ENCODE data around the gene ALK. TPM values are rescaled to one million over a fixed set of nuclear protein-coding genes. Genes with fewer than 3 reads are reported as not detected.

Gene ALK
- total RNA-seq, 2 donors from 2014 or later: under 0.01 to 0.26 TPM

DNA sequence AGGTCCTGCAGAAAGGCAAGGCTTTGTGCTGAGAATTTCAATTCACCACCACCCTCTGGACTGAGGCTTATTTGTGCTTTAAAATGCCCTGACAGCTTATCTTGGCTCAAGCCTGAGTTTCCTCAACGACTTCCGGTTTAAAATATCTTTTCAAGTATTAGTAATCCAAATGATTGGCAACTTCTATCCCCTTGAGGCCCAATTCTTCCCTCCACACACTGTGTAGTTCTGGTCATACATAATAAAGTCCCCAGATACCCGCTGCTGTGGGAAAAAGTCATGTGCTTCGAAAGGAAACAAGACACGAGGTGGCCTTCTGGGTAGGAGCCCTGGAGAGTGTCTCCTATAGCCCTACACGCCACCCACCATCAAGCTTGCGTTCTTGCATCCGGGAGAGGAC is 393.4 kb downstream of the ALK start:
- no peak overlapping the region for H3K27ac ChIP-seq
- no peak overlapping the region for H3K4me3 ChIP-seq
- no peaks in the 10 kb centered on the region for H3K36me3 ChIP-seq (replicated peaks in 1 of 2; ENCODE audit: insufficient read depth in 1 of 2, low read depth in 2 of 2)
- ATAC-seq (no peak), DNase-seq (no peak)
- TF ChIP-seq, protein P1, sequence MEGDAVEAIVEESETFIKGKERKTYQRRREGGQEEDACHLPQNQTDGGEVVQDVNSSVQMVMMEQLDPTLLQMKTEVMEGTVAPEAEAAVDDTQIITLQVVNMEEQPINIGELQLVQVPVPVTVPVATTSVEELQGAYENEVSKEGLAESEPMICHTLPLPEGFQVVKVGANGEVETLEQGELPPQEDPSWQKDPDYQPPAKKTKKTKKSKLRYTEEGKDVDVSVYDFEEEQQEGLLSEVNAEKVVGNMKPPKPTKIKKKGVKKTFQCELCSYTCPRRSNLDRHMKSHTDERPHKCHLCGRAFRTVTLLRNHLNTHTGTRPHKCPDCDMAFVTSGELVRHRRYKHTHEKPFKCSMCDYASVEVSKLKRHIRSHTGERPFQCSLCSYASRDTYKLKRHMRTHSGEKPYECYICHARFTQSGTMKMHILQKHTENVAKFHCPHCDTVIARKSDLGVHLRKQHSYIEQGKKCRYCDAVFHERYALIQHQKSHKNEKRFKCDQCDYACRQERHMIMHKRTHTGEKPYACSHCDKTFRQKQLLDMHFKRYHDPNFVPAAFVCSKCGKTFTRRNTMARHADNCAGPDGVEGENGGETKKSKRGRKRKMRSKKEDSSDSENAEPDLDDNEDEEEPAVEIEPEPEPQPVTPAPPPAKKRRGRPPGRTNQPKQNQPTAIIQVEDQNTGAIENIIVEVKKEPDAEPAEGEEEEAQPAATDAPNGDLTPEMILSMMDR (IDR thresholded peaks at IDR 0.05): no peak
- TF ChIP-seq POLR2A (IDR thresholded peaks at IDR 0.05): no peak
- H3K27me3 ChIP-seq: no peaks in the 10 kb centered on the region
- peaks cover 10% of the 10 kb centered on the region for H3K4me1 ChIP-seq
- 78 to 84% methylated on average over 8 of the region's 8 CpGs for WGBS, 2 donors
- intact Hi-C loops (cut with DNase I): no loop called here
- H3K9me3 ChIP-seq: no peaks in the 10 kb centered on the region

DNA sequence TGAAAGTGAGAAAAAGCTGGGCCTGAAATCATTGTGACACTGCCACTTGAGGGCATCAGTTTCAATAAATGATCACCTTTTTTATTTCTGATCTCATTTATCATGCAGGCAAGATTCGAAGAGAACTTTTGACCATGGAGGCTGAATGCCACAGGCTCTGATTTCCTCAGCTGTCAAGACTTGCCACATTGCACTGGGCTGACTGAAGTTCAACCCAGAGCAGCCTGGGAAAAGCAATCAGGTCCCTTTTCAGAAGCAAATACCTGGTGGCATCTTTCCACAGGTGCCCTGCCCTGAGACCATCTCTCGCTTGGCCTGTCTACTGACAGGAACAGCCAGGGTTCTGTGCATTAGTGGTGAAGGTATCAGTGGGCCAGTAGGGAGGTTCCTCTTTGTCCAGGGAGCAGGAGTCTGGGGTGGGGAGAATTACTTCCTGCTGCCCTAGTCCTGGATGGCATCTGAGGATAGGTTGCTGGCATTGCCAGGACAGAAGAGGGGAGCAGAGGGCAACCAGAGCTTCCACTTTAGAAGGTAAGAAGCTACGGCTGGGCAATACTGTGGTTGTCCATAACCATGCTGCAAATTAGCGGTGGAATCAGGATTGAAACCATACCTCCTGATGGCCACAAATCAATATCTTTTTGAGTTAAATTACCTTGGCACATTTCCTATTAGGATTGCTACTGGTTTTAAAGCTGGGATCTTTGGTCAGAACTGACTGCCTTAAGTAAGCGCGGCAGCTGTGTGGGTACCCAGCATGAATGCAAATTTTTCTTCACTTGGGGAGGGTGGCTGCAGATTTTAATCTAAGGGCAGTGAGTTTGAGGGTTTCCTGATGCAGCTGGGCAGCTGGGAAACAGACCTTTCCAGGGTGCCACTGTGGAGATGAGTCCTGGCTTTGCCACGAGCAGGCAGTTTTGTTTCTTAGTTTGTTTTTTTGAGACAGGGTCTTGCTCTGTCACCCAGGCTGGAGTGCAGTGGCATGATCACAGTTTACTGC is 394.5 kb downstream of the ALK start:
- no peak overlapping the region for H3K4me3 ChIP-seq
- no peak overlapping the region for H3K27ac ChIP-seq
- no peak for TF ChIP-seq POLR2A (IDR thresholded peaks at IDR 0.05)
- TF ChIP-seq, protein P1 (IDR thresholded peaks at IDR 0.05): no peak
- H3K36me3 ChIP-seq (replicated peaks in 1 of 2; ENCODE audit: insufficient read depth in 1 of 2, low read depth in 2 of 2): no peaks in the 10 kb centered on the region
- intact Hi-C loops (cut with DNase I): no loop called here
- no peaks in the 10 kb centered on the region for H3K4me1 ChIP-seq
- no peaks in the 10 kb centered on the region for H3K9me3 ChIP-seq
- H3K27me3 ChIP-seq: no peaks in the 10 kb centered on the region
- ATAC-seq (no peak), DNase-seq (no peak)
- 82 to 85% methylated on average over 6 to 7 of the region's 7 CpGs for WGBS, 2 donors

DNA sequence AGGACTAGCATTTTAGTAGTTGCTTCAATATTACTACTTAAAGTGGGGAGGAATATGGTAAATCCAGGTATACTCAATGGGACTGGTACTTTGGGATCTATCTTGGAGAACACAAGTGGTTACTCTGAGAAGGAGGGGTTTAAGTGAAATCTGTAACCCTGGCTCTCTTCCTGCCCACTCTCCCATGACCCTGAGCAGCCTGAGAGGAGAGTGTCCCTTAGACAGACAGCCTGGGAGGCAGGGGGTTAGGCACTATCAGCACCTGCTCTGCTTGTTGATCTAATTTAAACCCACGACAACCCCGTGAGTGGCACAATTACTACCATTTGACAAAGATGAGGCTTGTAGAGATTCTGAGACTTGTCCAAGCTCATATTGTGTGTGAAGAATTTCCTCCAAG is 395.5 kb downstream of the ALK start:
- no peaks in the 10 kb centered on the region for H3K9me3 ChIP-seq
- no peak for DNase-seq
- H3K4me1 ChIP-seq: no peaks in the 10 kb centered on the region
- TF ChIP-seq, protein P1 (IDR thresholded peaks at IDR 0.05): no peak
- TF ChIP-seq POLR2A (IDR thresholded peaks at IDR 0.05): no peak
- intact Hi-C loops (cut with DNase I): no loop called here
- no peak overlapping the region for H3K27ac ChIP-seq
- H3K27me3 ChIP-seq: no peaks in the 10 kb centered on the region
- 20 to 66% methylated on average over 1 to 2 of the region's 2 CpGs for WGBS, 2 donors
- no peak for ATAC-seq
- H3K36me3 ChIP-seq (replicated peaks in 1 of 2; ENCODE audit: insufficient read depth in 1 of 2, low read depth in 2 of 2): no peaks in the 10 kb centered on the region
- no peak overlapping the region for H3K4me3 ChIP-seq

DNA sequence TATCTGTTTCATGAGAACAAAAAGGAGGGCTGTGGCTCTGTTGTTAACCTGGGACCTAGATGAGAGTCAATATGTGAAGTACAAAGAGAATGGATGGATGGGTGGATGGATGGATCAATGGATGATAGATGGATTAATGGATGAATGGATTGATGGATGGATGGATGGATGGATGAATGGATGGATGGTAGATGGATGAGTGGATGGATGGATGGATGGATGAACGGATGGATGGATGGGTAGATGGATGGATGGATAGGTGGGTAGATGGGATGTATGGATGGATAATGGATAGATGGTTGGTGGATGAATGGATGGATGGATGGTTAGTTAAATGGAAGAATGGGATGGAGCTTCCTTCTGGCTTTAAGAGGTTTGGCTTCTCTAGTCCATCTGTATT is 396.7 kb downstream of the ALK start:
- intact Hi-C loops (cut with DNase I): no loop called here
- no peaks in the 10 kb centered on the region for H3K27me3 ChIP-seq
- no peak for ATAC-seq
- DNase-seq: no peak
- no peaks in the 10 kb centered on the region for H3K9me3 ChIP-seq
- TF ChIP-seq POLR2A (IDR thresholded peaks at IDR 0.05): no peak
- TF ChIP-seq, protein P1 (IDR thresholded peaks at IDR 0.05): no peak
- H3K36me3 ChIP-seq (replicated peaks in 1 of 2; ENCODE audit: insufficient read depth in 1 of 2, low read depth in 2 of 2): no peaks in the 10 kb centered on the region
- H3K4me3 ChIP-seq: no peak overlapping the region
- H3K27ac ChIP-seq: no peak overlapping the region
- WGBS, 2 donors: 87 to 92% methylated on average over 1 of the region's 1 CpG
- peaks cover 6% of the 10 kb centered on the region for H3K4me1 ChIP-seq
